ENCODE results near the gene NYAP2. TPM values are rescaled to one million over a fixed set of nuclear protein-coding genes. Genes with fewer than 3 reads are reported as not detected.

Gene NYAP2
- polyA plus RNA-seq, 1 donor from 2014 or later = not detected

- no peaks in the 10 kb centered on the region for H3K27me3 Mint-ChIP-seq
- H3K4me1 Mint-ChIP-seq = peaks cover 0 to 2% (median 0%) of the 10 kb centered on the region in 3 donors
- H3K9me3 Mint-ChIP-seq = no peaks in the 10 kb centered on the region
- H3K4me3 Mint-ChIP-seq = no peak overlapping the region
- H3K36me3 Mint-ChIP-seq = peaks cover 2% of the 10 kb centered on the region
- no peak overlapping the region for H3K27ac Mint-ChIP-seq
These were observed 132.0 kb downstream of the NYAP2 start for GRCh38 chr2:225531559-225531958.

GRCh38 chr2:225532096-225532495, 132.6 kb downstream of the NYAP2 start:
- H3K36me3 Mint-ChIP-seq = peaks cover 2% of the 10 kb centered on the region
- H3K4me3 Mint-ChIP-seq = no peak overlapping the region
- H3K4me1 Mint-ChIP-seq = peaks cover 0 to 2% (median 0%) of the 10 kb centered on the region in 3 donors
- H3K9me3 Mint-ChIP-seq = peaks cover 0 to 2% (median 0%) of the 10 kb centered on the region in 3 donors
- no peaks in the 10 kb centered on the region for H3K27me3 Mint-ChIP-seq
- no peak overlapping the region for H3K27ac Mint-ChIP-seq

- peaks cover 0 to 2% (median 0%) of the 10 kb centered on the region in 3 donors for H3K4me1 Mint-ChIP-seq
- H3K36me3 Mint-ChIP-seq = peaks cover 2% of the 10 kb centered on the region
These were observed 134.5 kb downstream of the NYAP2 start for GRCh38 chr2:225534037-225534436.

GRCh38 chr2:225534697-225535096, 135.2 kb downstream of the NYAP2 start:
- Mint-ChIP-seq H3K36me3 (peaks cover 2% of the 10 kb centered on the region), H3K27ac (no peak overlapping the region), H3K9me3 (peaks cover 0 to 4% (median 2%) of the 10 kb centered on the region in 3 donors), H3K4me3 (no peak overlapping the region), H3K4me1 (peaks cover 0 to 2% (median 0%) of the 10 kb centered on the region in 3 donors), H3K27me3 (no peaks in the 10 kb centered on the region)

More at GRCh38 chr2:225534037-225534436, 134.5 kb downstream of the NYAP2 start:
- peaks cover 0 to 2% (median 0%) of the 10 kb centered on the region in 3 donors for H3K9me3 Mint-ChIP-seq
- no peaks in the 10 kb centered on the region for H3K27me3 Mint-ChIP-seq
- H3K27ac Mint-ChIP-seq = no peak overlapping the region
- no peak overlapping the region for H3K4me3 Mint-ChIP-seq

GRCh38 chr2:225536036-225536435, 136.5 kb downstream of the NYAP2 start:
- Mint-ChIP-seq H3K27ac (no peak overlapping the region), H3K4me1 (no peaks in the 10 kb centered on the region), H3K4me3 (no peak overlapping the region), H3K9me3 (peaks cover 0 to 13% (median 5%) of the 10 kb centered on the region in 3 donors), H3K36me3 (peaks cover 1% of the 10 kb centered on the region), H3K27me3 (no peaks in the 10 kb centered on the region)

- no peaks in the 10 kb centered on the region for H3K27me3 Mint-ChIP-seq
These were observed 144.1 kb downstream of the NYAP2 start for GRCh38 chr2:225543626-225544025.

GRCh38 chr2:225556461-225556860, 157.0 kb downstream of the NYAP2 start:
- H3K4me1 Mint-ChIP-seq = no peaks in the 10 kb centered on the region
- no peak overlapping the region for H3K27ac Mint-ChIP-seq
- H3K4me3 Mint-ChIP-seq = no peak overlapping the region
- no peaks in the 10 kb centered on the region for H3K36me3 Mint-ChIP-seq
- no peaks in the 10 kb centered on the region for H3K9me3 Mint-ChIP-seq
- peaks cover 5% of the 10 kb centered on the region for H3K27me3 Mint-ChIP-seq

More at GRCh38 chr2:225543626-225544025, 144.1 kb downstream of the NYAP2 start:
- no peak overlapping the region for H3K4me3 Mint-ChIP-seq
- H3K36me3 Mint-ChIP-seq = peaks cover 1% of the 10 kb centered on the region
- no peaks in the 10 kb centered on the region for H3K4me1 Mint-ChIP-seq
- H3K27ac Mint-ChIP-seq = no peak overlapping the region
- peaks cover 2 to 18% (median 13%) of the 10 kb centered on the region in 3 donors for H3K9me3 Mint-ChIP-seq

- no peaks in the 10 kb centered on the region for H3K9me3 Mint-ChIP-seq
- H3K4me1 Mint-ChIP-seq = no peaks in the 10 kb centered on the region
- no peak overlapping the region for H3K27ac Mint-ChIP-seq
- H3K36me3 Mint-ChIP-seq = no peaks in the 10 kb centered on the region
- no peak overlapping the region for H3K4me3 Mint-ChIP-seq
- H3K27me3 Mint-ChIP-seq = peaks cover 5% of the 10 kb centered on the region
These were observed 159.0 kb downstream of the NYAP2 start for GRCh38 chr2:225558399-225559071.

- Mint-ChIP-seq H3K27me3 (peaks cover 5% of the 10 kb centered on the region), H3K9me3 (no peaks in the 10 kb centered on the region), H3K4me3 (no peak overlapping the region), H3K36me3 (no peaks in the 10 kb centered on the region), H3K27ac (no peak overlapping the region), H3K4me1 (no peaks in the 10 kb centered on the region)
These were observed 159.5 kb downstream of the NYAP2 start for GRCh38 chr2:225559072-225559415.

- Mint-ChIP-seq H3K9me3 (peaks cover 0 to 2% (median 1%) of the 10 kb centered on the region in 3 donors), H3K4me1 (peaks cover 0 to 11% (median 2%) of the 10 kb centered on the region in 3 donors)
These were observed 167.3 kb downstream of the NYAP2 start for GRCh38 chr2:225566798-225567197.

GRCh38 chr2:225569995-225570394, 170.5 kb downstream of the NYAP2 start:
- H3K27me3 Mint-ChIP-seq = peaks cover 1% of the 10 kb centered on the region
- peaks cover 0 to 3% (median 2%) of the 10 kb centered on the region in 3 donors for H3K9me3 Mint-ChIP-seq
- peaks cover 0 to 14% (median 4%) of the 10 kb centered on the region in 3 donors for H3K4me1 Mint-ChIP-seq
- no peak overlapping the region for H3K4me3 Mint-ChIP-seq
- no peaks in the 10 kb centered on the region for H3K36me3 Mint-ChIP-seq
- no peak overlapping the region for H3K27ac Mint-ChIP-seq

More at GRCh38 chr2:225566798-225567197, 167.3 kb downstream of the NYAP2 start:
- H3K36me3 Mint-ChIP-seq = no peaks in the 10 kb centered on the region
- no peaks in the 10 kb centered on the region for H3K27me3 Mint-ChIP-seq
- H3K4me3 Mint-ChIP-seq = no peak overlapping the region
- no peak overlapping the region for H3K27ac Mint-ChIP-seq

- H3K4me3 Mint-ChIP-seq = peak overlapping the region in 1 of 4 donors; percentile 55
- peaks cover 0 to 4% (median 2%) of the 10 kb centered on the region in 3 donors for H3K4me1 Mint-ChIP-seq
- no peaks in the 10 kb centered on the region for H3K36me3 Mint-ChIP-seq
- peak overlapping the region in 1 of 3 donors; percentile 27 for H3K27ac Mint-ChIP-seq
- peaks cover 1% of the 10 kb centered on the region for H3K27me3 Mint-ChIP-seq
- H3K9me3 Mint-ChIP-seq = peaks cover 0 to 3% (median 2%) of the 10 kb centered on the region in 3 donors
These were observed 174.1 kb downstream of the NYAP2 start for GRCh38 chr2:225573603-225574002.

- peaks cover 0 to 4% (median 2%) of the 10 kb centered on the region in 3 donors for H3K4me1 Mint-ChIP-seq
- H3K4me3 Mint-ChIP-seq = no peak overlapping the region
- peaks cover 0 to 3% (median 2%) of the 10 kb centered on the region in 3 donors for H3K9me3 Mint-ChIP-seq
- H3K36me3 Mint-ChIP-seq = no peaks in the 10 kb centered on the region
- no peak overlapping the region for H3K27ac Mint-ChIP-seq
- peaks cover 1% of the 10 kb centered on the region for H3K27me3 Mint-ChIP-seq
These were observed 175.2 kb downstream of the NYAP2 start for GRCh38 chr2:225574582-225575138.

GRCh38 chr2:225581135-225581534, 181.6 kb downstream of the NYAP2 start:
- Mint-ChIP-seq H3K4me1 (no peaks in the 10 kb centered on the region), H3K36me3 (no peaks in the 10 kb centered on the region), H3K27ac (no peak overlapping the region), H3K9me3 (peaks cover 0 to 3% (median 0%) of the 10 kb centered on the region in 3 donors), H3K27me3 (no peaks in the 10 kb centered on the region), H3K4me3 (no peak overlapping the region)

- peaks cover 0 to 3% (median 0%) of the 10 kb centered on the region in 3 donors for H3K9me3 Mint-ChIP-seq
- H3K27ac Mint-ChIP-seq = no peak overlapping the region
- H3K4me1 Mint-ChIP-seq = no peaks in the 10 kb centered on the region
These were observed 182.4 kb downstream of the NYAP2 start for GRCh38 chr2:225581906-225582305.

More at GRCh38 chr2:225581906-225582305, 182.4 kb downstream of the NYAP2 start:
- no peaks in the 10 kb centered on the region for H3K36me3 Mint-ChIP-seq
- H3K27me3 Mint-ChIP-seq = no peaks in the 10 kb centered on the region
- H3K4me3 Mint-ChIP-seq = no peak overlapping the region

Measured in IgD-negative memory B cell (primary cell).